HFFc6 (cell line): ENCODE data around the gene STAM2. TPM values are rescaled to one million over a fixed set of nuclear protein-coding genes. Genes with fewer than 3 reads are reported as not detected.

ENCODE experiments used
- DNase-seq: peaks from one replicate; pipeline ENCODE4 v3.0.0-alpha.2; 2018
- H3K27ac Mint-ChIP-seq: 2 replicates; pipeline ENCODE4 v1.8.0; 2020; ENCODE audit warnings: mild to moderate bottlenecking, mixed read lengths
- H3K27me3 Mint-ChIP-seq: 2 replicates; pipeline ENCODE4 v1.8.0; 2021; ENCODE audit warnings: mild to moderate bottlenecking, moderate library complexity, mixed read lengths; ENCODE audit not compliant: insufficient read depth
- H3K36me3 Mint-ChIP-seq: 2 replicates; pipeline ENCODE4 v1.8.0; 2021; ENCODE audit warnings: low read depth, mixed read lengths
- H3K4me1 Mint-ChIP-seq: 2 replicates; pipeline ENCODE4 v1.8.0; 2020; ENCODE audit warnings: low read depth, mixed read lengths
- H3K4me3 Mint-ChIP-seq: 2 replicates; pipeline ENCODE4 v1.8.0; 2020; ENCODE audit warnings: mild to moderate bottlenecking, moderate library complexity, mixed read lengths
- H3K9me3 Mint-ChIP-seq: 2 replicates; pipeline ENCODE4 v1.8.0; 2020; ENCODE audit warnings: mild to moderate bottlenecking, mixed read lengths
- CTCF ChIP-seq: fragments of 200-600 bp; sonication (generic); IDR thresholded peaks from 2 replicates; pipeline ENCODE4 v1.5.0; 2021; ENCODE audit warnings: antibody characterized with exemption, mild to moderate bottlenecking
- total RNA-seq, 6 experiments: library from RNA; stranded (reverse); fragmentation: NEBNext Ultra II Directional; extraction: Animal tissue kit (Norgen Biotek cat#: 25700); gene quantifications; 2 replicates in 1 of 6; 3 replicates in 5 of 6; pipeline ENCODE4 v1.2.3, GENCODE V29; 2021

STAM2 gene
- total RNA-seq, 6 experiments from 2014 or later: 33.4 to 40.3 (median 38.5) TPM

- Mint-ChIP-seq H3K27me3 (no peaks in the 10 kb centered on the region; the same call in 1 of the 2 replicates), H3K4me3 (no peak overlapping the region), H3K36me3 (peaks cover 17% of the 10 kb centered on the region), H3K9me3 (no peaks in the 10 kb centered on the region), H3K4me1 (peaks cover 14% of the 10 kb centered on the region), H3K27ac (no peak overlapping the region)
- DNase-seq: no peak
- no peak for TF ChIP-seq CTCF
Observed at GRCh38 chr2:152132306-152132705, 43.3 kb downstream of the STAM2 start.

DNA sequence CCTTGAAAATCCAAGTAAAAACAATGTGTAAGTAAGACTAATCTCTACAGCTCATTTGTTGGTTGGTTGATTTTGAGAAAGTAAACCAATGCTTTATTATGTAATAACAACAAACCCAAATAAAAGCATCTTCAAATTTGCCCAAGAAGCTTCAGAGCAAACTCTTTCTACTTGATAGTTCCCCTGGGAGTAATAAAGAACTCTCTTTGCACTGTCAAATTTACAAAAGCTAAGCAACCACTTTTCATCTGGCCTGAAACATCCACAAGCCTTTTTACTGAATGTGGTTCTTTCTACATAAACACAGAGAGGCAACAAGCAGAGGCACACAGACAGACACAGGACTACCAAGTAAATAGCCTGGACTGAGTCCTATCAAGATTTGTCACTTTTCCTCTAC, 47.9 kb downstream of the STAM2 start:
- Mint-ChIP-seq H3K4me3 (no peak overlapping the region), H3K36me3 (peaks cover 21% of the 10 kb centered on the region), H3K27ac (no peak overlapping the region), H3K27me3 (no peaks in the 10 kb centered on the region; the same call in 1 of the 2 replicates), H3K4me1 (no peaks in the 10 kb centered on the region), H3K9me3 (no peaks in the 10 kb centered on the region)
- no peak for TF ChIP-seq CTCF
- DNase-seq: no peak

GRCh38 chr2:152126664-152127063, 48.9 kb downstream of the STAM2 start:
- H3K27ac Mint-ChIP-seq: no peak overlapping the region
- DNase-seq: no peak
- TF ChIP-seq CTCF: no peak
- no peak overlapping the region for H3K4me3 Mint-ChIP-seq
- no peaks in the 10 kb centered on the region for H3K9me3 Mint-ChIP-seq
- H3K36me3 Mint-ChIP-seq: peaks cover 15% of the 10 kb centered on the region
- H3K4me1 Mint-ChIP-seq: no peaks in the 10 kb centered on the region
- H3K27me3 Mint-ChIP-seq: no peaks in the 10 kb centered on the region; the same call in 1 of the 2 replicates

DNA sequence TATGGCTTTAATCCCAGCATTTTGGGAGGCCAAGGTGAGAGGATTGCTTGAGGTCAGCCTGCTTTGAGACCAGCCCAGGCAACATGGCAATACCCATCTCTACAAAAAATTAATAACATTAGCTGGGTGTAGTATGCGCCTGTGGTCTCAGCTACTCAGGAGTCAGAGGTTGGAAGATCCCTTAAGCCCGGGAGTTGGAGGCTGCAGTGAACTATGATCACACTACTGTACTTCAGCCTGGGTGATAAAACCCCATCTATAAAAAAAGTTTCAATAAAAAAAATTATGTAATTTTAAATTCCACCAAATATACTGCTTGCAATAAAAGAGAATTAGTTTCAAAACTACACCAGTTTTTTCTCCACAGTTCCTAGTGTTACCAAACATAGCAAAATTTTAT, 53.4 kb downstream of the STAM2 start:
- Mint-ChIP-seq H3K9me3 (no peaks in the 10 kb centered on the region), H3K27me3 (no peaks in the 10 kb centered on the region), H3K27ac (no peak overlapping the region), H3K36me3 (0 out of 2 replicates have a peak, but pooled peaks cover 4% of the 10 kb centered on the region), H3K4me1 (peaks cover 14% of the 10 kb centered on the region; the same call in 1 of the 2 replicates), H3K4me3 (no peak overlapping the region)
- no peak for DNase-seq
- no peak for TF ChIP-seq CTCF

DNA sequence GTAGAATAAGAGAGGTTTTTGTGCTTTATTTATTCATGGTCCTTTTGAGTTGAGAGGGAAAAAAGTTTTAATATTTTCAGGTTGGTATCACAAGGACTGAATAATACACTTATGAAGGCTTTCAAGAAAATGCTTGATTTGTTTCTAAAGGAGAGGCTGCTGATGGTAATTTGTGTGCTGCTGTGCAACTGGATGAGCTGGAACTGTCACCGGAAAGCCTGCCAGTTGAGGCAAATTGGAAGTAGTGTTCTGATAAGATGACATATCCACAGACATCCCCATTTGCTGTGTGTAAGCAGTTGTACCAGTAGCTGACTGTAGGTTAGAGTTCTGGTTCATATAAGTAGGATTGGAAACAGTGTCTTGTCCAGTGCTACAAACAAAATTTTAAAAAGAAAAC, 55.1 kb downstream of the STAM2 start:
- Mint-ChIP-seq H3K36me3 (0 out of 2 replicates have a peak, but pooled peaks cover 2% of the 10 kb centered on the region), H3K27me3 (no peaks in the 10 kb centered on the region), H3K4me1 (peaks cover 14% of the 10 kb centered on the region; the same call in 1 of the 2 replicates), H3K4me3 (no peak overlapping the region), H3K27ac (no peak overlapping the region), H3K9me3 (no peaks in the 10 kb centered on the region)
- no peak for DNase-seq
- no peak for TF ChIP-seq CTCF

DNA sequence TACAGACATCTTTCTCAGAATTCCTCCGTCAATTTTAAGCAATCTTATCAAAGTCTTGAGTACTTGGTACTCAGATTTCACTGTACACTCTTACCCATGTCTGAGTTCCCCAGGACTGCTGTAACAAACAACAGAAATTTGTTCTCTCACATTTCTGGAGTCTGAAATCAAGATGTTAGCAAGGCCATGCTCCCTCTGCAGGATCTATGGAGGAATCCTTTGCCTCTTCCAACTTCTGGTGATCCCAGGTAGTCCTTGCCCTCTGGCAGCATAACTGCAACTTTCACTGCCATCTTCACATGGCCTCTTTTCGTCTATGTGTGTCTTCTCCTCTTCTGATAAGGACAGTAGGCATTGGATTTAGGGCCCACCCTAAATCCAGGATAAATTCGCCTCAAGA, 59.6 kb downstream of the STAM2 start:
- Mint-ChIP-seq H3K9me3 (no peaks in the 10 kb centered on the region), H3K27me3 (no peaks in the 10 kb centered on the region; the same call in 1 of the 2 replicates), H3K36me3 (no peaks in the 10 kb centered on the region), H3K4me3 (no peak overlapping the region), H3K4me1 (peaks cover 14% of the 10 kb centered on the region; the same call in 1 of the 2 replicates), H3K27ac (no peak overlapping the region)
- TF ChIP-seq CTCF: peak; percentile 39
- DNase-seq: no peak
